HG03439 (cell line): ENCODE data around the gene ERBB4.
"Not testable (repeated sequence)": the region's sequence is repeated elsewhere in the genome, so short reads cannot be mapped to it uniquely, and the experiment has no call there.

Experiments used
- ATAC-seq: cut with Tn5 transposase; IDR thresholded peaks from one replicate; pipeline ENCODE4 v1.9.1; 2021; ENCODE audit warnings: mild to moderate bottlenecking, moderate library complexity; ENCODE audit not compliant: unreplicated experiment

The ERBB4 gene

DNA sequence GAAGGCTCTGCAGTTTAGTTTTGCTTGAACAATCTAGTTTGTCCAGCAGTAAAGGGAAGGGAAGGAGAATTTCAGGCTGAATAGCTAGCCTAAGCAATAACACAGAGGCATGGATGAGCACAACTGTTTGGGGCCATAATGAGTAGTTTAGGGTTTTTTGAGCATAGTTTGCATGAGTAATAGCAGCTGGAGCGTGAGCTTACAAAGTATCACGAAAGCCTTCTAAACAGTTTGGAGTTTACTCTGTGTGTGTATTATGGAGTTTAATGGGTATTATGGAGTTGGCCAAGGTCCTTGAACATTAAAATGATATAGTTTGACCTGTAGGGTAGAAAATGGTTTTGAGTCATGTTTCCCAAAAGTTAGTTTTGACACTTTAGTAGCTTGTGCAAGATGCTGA lies 782.3 kb downstream of the ERBB4 start:
- ATAC-seq, result no peak

DNA sequence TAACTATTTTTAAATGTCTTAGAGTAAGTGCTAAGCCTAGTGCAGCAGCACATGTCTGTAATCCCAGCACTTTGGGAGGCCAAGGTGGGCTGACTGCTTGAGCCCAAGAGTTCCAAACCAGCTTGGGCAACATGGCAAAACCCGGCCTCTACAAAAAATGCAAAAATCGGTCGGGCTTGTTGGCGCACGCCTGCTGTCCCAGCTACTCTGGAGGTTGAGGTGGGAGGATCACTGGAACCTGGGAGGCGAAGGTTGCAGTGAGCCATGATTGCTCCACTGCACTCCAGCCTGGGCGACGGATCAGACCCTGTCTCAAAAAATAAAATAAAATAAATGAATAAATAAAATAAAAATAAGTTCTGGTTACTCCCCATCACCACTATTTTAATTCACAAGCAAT lies 783.4 kb downstream of the ERBB4 start:
- no peak for ATAC-seq

DNA sequence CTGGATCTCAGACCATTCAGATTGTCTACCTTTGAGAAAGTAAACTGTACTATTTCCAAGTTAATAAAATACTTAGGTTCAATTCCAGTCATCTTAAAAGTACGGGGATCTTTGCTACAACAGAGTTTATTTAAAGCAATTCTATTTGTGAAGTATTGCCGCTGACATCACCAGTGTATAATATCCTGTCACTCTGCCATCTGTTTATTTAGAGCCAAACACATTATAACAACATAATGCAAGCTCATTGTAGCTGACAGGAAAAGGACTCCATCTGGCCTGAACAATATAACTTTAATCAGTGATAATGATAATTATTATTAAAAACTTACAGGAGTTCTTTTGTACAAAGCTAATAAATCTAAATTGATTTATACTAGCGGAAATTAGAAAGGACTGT lies 786.8 kb downstream of the ERBB4 start:
- no peak for ATAC-seq

DNA sequence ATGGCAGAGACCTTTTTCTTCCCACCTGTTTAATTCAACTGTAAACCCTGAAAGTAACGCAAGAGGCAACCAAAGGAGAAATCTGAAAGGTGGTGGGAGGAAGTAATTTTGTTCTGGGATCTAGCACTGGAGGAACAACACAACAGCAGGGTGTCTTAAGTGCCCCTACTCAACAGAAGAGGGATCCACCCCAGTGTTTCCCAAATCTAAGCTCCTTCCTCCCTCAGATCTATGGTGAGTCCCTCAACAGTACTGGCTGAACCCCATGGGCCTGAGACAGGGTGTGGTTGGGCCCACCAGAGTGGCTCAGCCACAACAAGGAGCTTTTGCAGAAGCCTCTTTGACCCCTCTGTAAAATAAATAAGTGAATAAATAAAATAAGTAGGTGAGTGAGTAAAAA lies 790.3 kb downstream of the ERBB4 start:
- ATAC-seq, result no peak

DNA sequence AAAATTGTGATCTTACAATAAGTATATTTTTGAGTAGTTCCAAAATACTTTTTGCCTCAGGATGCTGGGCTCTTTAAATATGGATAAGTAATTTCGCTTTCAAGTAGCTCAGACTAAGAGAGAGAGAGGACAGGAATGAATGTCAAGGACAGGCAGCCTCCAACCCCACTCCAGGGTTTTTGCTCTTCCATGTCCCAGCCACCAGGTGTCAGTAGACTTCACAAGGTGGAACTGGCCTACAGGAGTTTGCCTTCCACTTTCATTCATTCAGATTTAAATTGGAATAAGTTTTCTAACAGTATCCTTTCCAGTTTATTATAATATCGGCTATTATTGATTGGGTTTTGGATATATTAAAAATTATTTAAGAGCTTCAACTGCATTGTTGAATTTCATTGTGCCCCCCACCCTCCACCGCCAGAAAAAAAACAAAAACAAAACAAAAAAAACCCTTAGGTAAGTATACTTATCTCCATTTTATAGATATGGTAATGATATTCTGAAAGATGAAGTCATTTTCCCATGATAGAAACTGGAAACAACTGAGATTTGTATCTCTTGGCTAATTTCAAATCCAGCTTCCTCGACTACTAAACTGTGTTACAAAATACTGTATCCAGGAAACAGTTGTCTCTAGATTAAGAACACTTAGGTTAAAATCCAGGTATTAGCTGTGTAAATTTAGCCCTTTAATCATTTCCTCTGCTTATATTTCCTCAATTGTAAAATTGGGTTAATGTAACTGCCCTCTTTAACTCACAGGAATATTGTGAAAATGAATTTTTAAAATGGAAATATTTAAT lies 793.1 kb downstream of the ERBB4 start:
- peak; percentile 88 for ATAC-seq

DNA sequence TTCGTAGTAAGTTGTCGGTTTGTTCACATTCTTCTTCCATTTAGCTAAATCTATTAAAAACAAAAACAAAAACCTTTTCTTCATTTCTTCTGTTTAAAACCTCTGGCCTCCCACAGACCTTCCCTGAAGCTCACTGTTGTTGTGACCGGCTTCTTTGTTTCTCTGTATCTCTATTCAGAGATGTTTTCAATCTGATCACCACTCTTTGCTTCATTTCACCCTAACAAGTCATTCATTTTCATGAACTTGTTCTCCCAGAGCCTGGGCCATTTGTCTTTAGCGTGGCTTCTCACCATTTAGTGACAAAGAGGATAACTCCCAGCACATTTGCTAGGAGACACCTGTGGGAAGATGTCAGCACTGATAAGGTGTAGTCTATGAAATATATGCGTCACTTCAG lies 794.2 kb downstream of the ERBB4 start:
- no peak for ATAC-seq

DNA sequence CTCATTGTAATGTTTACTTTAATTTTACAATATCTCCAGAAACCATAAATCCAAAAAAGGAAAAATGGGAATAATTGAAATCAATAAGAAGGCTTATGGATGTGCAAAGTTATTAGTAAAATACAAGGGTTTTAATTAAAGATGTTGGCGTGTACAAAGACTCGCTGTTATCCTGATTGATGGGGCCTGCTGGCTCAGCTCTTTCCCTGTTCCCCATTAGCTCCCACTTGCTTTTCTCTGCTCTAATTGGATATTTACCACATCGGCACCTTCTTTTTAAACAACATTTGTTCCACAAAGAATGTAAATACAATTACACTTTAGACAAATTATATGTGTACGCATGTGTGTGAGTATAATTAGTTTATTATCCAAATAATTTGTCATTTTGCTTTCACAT lies 796.6 kb downstream of the ERBB4 start:
- no peak for ATAC-seq

DNA sequence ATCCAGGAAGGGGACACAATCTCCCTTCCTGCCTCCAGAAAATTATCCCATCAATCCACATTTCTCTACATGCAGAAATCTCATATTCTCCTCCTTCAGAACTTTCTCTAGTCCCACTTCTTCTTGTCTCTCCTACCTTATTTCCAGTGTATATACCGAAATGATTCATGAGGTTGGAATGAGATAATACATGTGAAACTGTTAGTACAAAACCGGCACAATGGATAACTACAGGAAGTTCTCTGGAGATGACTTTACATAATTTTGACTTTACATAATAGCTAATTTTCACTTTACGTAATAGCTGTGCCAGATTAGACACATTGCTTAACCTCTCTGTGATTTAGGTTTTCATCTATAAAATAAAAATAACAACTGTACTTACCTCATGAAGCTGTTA lies 801.3 kb downstream of the ERBB4 start:
- no peak for ATAC-seq

DNA sequence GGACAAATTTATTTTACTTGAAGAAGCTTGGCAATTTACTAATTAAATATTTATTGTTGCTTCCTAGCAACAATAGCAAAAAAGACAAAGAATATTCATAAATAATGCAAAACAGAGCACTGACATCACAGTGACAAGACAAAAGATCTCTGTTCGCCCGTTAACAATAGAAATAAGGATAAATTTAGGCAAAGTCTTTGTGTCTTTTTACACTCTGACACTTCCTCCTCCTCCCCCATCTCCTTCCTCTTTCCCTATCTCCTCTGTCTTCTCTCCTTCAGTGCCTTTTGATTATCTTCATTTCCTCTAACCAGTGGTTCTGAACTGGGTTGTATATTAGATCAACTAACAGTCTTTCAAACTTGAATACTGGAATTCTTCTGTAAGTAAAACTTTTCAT lies 808.4 kb downstream of the ERBB4 start:
- ATAC-seq, result no peak

DNA sequence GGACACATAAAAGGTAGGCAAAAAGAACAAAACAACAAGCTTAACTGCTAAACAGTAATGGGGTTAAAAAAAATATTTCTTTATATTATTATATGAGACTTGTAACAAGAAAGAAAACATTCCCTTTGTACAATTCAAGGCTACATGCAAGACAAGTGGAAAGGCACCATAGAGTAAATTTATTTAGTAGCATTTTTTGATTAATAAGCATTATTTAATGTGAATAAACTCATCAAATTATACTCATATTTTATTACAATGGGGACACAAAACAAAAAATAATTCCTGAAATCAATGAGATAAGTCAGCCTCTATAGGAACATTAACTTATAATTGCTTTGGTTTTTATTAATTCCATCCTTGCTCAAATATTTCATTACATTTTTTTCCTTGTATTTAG lies 809.2 kb downstream of the ERBB4 start:
- ATAC-seq, result no peak

DNA sequence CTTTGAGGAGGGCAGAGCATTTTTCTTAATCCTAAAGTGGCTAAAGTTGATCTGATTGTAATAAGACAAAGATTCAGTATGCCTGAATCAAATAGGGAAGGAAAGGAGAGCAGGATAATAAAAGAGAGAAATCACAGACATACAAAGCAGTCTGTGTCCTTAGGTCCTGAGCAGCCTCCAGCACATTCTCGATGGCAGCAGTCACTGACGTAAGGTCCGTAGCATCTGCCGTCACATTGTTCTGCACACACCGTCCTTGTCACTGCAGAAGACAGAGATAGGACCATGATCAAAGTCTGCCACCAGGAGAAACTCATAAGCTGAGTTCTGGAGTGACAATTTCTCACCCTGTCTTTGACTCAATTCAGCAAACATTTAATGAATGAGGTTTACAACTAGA lies 813.7 kb downstream of the ERBB4 start:
- no peak for ATAC-seq

DNA sequence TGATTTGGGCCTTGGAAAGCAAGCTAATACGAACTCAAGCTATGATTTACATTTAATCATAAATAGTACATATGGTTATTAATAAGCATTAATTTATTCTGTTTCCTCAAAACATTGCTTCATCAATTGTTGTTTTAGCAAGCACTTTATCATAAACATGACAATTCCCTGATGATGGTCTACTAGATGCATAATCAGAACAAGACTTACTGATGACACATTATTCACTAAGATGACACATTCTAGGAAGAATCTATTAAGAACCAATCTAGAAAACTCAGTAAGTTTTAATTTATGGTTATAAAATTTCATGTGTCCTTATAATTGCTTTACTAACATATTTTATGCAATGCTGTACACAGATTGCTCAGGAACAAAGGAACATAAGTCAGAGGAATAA lies 815.2 kb downstream of the ERBB4 start:
- no peak for ATAC-seq

DNA sequence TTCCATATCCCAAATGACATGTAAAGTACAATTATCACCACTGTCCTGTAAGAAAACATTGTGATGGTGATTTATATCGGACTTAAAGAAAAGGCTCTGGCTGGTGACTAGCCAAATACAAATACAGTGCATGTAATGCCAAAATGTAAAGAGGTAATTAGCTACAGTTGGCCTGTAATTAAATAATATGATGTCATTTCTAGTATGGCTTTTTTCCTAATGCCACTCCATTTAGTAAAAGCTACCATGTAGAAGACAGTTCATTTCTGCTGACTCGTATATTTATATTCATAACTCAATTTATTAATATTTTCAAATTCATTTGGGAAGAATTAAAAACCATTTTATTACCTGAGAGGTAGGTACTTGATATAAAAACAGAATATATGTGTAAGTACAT lies 815.7 kb downstream of the ERBB4 start:
- ATAC-seq, result no peak

DNA sequence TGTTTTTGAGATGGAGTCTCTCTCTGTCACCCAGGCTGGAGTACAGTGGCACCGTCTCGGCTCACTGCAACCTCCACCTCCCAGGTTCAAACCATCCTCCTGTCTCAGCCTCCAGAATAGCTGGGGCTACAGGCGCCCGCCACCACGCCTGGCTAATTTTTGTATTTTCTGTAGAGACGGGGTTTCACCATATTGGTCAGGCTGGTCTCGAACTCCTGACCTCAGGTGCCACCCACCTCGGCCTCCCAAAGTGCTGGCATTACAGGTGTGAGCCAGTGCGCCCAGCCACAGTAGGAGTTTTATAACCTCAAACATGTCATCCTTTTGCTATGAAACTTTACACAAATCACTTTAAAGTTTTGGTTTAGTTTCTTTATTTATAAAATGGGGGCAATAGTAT lies 816.7 kb downstream of the ERBB4 start:
- ATAC-seq, result not testable (repeated sequence)

DNA sequence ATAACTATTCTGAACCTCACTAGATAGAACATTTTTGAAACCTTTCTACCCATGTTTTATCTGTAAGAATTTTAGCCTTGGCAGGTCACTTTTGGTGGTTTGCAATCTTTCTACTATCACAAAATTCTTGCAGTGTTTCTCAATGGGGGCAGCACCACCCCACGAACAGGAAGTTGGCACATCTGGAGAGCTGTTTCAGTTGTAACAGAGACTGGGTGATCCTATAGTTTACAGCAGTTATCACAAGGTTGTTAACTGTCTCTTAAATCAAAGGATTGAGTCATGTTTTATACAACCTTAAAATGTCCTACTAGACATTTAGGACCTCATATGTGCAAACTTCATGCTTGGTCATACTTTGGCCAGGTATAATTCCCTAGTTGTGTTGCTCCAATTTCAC lies 829.2 kb downstream of the ERBB4 start:
- no peak for ATAC-seq

DNA sequence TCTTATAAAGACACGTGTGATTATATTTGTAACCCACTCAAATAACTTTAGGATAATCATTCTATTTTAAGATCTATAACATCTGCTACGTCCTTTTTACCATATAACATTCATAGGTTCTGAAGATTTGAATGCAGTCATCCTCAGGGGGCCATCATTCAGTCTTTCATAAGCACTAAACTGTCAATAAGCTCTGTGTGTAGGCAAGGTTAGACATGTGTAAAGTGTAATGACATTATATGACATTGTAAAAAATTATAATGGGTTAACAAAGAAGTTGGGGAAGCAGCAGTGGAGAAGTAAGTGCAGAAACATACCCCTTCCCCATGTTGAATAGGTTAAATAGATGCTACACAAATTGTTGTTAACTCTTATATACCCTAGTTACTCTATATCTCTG lies 845.9 kb downstream of the ERBB4 start:
- no peak for ATAC-seq

DNA sequence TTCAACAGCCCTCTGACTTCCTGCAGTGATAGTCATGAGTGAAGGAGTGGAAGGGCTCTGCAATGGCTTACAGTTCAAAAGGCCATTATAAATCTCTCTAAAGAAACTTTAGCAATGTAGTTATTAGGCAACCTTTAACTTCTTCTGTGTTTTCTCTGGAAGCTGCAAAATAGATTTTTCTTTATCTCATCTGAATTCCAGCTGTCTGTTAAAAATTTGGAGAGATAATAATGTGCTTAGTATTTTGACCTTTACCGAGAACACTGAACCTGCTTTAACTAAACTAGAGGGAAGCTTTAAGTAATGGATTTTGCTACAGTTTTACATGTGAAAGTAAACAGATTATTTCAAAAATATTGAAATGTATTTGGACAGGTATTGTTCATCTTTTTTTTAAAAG lies 847.9 kb downstream of the ERBB4 start:
- no peak for ATAC-seq

DNA sequence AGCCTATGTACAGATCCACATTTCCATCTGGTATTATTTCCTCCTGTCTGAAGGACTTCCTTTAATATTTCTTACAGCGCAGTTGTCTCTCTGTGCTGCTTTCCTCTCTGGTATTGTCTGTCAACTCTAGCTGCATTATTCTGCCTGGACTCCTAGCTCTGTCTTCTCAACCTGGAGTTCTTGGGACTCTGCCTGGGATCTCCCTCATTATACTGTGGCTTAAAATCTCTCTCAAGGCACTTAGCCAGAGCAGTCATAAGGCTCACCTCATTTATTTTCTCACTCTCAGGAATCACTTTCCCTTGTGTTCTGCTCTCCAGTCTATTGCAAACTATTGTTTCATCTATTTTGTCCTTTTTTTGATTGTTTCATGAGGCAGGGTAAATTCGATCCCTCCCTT lies 850.4 kb downstream of the ERBB4 start:
- ATAC-seq, result no peak

DNA sequence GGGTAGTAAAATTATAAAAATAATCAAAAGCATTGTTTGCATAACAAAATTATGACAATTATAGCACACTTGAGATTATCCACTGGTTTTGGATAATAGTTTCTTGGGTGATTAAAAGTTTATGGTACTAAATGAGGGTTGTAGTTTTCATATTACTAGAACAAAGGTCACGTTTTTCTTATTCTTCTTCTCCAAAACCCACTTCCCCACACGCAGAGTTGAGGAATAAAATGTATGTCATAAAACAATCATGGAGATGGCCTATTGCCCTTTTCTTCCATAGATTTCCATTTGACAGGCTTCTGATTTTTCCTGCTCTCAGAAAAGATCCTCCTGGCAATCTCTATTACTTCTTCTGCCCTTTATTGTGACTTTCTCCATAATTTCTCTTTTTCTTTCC lies 863.9 kb downstream of the ERBB4 start:
- ATAC-seq, result no peak

DNA sequence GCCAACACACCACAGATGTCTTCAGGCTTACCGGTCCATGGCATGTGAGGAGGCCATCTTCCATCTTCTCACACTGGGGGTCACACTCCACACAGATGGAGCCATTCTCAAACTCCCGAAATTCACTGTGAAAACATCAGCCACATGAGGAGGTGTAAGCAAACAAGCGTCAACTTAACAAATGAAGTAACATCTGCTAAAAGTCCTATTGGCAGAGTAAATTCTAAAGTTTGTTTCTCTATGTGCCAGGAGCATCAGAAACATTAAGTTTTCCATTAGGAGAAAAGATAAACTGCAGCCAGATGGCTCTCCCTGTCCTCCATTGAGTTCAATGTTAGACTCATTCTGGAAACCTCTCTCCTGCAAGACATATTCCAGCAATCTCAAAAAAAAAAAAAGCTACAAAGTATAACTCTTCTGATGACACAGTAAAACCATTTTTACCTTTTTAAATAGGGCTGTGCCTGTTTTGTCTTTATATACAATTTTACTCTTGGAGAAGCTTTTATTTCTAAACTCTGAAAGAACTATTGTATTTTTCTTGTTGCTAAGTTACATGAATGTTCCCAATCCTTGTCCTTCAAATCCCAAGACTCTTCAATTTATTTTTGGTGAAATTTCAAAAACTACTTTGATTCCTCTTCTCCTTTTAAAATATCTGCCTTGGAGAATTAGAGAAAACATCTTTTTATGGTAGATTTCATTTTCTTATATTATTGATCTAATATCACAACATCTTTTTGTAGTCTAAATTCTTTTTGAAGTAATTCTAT lies 865.3 kb downstream of the ERBB4 start:
- ATAC-seq, result no peak

DNA sequence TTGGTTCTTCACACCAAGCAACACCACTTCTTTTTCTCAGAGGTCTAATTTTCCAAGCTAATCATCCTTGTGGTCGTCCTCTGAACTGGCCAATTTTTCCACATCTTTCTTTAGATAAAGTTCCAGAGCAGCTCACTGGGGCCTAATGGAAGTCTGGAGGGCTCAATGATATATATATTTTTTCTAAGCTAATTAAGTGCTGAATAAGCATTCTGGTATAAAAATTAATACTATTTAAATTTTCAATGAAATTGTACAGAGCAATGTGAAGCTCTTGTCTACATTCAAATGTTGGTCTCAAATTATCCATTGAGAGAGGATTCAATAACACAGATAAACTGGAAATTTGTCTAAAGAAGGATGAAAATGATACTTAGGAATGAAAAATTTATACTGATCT lies 866.6 kb downstream of the ERBB4 start:
- ATAC-seq, result no peak

DNA sequence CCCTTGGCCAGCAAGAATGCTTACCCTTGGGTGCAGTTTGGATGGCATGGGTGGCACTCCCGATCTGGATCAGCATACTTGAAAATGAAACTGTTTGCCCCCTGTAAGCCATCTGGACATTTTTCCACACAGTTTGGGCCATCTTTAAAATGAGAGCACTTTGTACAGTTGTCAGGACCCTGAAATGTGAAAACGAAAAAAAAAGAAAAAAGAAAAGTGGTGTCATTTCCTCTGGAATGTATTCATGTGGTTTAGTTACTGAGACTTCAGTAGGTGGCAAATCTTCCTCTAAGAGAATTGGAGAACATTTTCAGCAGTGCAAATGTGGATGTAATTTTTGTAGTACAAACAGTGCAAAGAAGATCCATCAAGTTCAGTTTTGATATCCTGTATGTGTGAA lies 873.3 kb downstream of the ERBB4 start:
- ATAC-seq, result no peak

DNA sequence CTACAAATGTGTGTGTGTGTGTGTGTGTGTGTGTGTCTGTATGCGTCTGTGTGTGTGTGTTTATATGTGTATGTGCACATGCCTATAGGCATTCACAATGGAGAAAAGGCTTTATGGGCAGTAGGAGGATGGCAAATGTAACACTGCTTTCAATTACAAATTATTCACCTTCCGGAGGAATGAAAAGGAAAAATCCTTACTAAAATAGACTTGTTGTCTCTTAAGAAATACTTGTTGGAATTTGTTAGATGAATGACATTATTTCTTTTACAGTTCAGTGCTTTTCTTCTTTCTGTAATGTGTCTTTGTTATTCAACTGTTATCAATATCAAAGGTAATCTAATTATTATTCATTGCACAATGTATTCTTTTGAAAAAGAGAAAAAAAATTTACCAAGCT lies 874.3 kb downstream of the ERBB4 start:
- ATAC-seq, result no peak
